ENCODE measurements around the gene TTLL9.

DNA sequence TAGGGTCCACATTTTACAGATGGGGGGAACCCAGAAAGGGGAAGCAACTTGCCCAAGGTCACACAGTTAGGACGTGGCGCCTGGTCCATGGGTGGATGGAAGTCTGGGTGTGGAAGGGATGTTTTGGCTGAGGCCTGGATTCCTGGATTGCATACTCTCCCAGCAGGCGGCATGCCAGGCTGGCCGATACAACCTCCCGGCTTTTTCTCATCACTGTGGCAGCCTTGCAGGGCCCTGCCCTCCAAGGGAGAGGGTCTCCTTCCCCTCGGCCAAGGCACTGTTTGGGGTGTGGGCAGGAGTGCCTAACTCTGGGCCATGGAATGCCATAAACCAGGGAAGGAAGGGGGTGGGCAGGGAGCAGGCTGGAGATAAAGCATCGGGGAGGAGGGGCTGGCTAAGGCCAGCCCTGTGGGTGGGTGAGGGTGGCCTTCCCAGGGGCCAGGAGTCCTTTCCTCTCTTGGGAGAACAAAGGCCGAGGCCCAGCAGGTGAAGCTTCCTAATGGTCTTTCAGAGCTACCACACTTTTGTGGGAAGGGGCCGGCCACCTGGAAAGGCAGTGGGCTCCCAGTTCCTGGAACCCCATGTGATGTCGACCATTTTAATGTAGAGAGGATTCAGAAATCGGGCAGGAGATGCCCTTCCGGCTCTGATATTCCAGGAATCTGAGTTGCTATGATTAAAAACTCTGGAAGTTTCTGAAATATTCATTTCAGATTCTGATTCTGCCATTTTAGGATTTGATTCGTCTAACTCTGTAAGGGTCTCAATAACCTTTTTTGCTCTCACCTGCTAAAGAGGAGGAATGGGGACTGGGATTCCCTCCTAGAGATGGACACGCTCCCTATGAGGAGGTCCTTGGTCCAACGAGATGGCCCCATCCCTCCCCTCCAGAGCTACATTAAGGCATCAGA, 29.3 kb upstream of the TTLL9 start:
- TF ChIP-seq, protein P1, sequence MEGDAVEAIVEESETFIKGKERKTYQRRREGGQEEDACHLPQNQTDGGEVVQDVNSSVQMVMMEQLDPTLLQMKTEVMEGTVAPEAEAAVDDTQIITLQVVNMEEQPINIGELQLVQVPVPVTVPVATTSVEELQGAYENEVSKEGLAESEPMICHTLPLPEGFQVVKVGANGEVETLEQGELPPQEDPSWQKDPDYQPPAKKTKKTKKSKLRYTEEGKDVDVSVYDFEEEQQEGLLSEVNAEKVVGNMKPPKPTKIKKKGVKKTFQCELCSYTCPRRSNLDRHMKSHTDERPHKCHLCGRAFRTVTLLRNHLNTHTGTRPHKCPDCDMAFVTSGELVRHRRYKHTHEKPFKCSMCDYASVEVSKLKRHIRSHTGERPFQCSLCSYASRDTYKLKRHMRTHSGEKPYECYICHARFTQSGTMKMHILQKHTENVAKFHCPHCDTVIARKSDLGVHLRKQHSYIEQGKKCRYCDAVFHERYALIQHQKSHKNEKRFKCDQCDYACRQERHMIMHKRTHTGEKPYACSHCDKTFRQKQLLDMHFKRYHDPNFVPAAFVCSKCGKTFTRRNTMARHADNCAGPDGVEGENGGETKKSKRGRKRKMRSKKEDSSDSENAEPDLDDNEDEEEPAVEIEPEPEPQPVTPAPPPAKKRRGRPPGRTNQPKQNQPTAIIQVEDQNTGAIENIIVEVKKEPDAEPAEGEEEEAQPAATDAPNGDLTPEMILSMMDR (IDR thresholded peaks at IDR 0.05) = no peak
- no peak for TF ChIP-seq EP300 (IDR thresholded peaks at IDR 0.05)
- TF ChIP-seq POLR2A (IDR thresholded peaks at IDR 0.05) = no peak
